ENCODE results near the gene KCNK1. TPM values are rescaled to one million over a fixed set of nuclear protein-coding genes. Genes with fewer than 3 reads are reported as not detected.
A peak's percentile ranks its signal among the peaks of the same experiment; 100 is the strongest.
"Not testable (repeated sequence)": the region's sequence is repeated elsewhere in the genome, so short reads cannot be mapped to it uniquely, and the experiment has no call there.

KCNK1 gene
- total RNA-seq, 1 donor from 2014 or later: under 0.01 TPM

DNA sequence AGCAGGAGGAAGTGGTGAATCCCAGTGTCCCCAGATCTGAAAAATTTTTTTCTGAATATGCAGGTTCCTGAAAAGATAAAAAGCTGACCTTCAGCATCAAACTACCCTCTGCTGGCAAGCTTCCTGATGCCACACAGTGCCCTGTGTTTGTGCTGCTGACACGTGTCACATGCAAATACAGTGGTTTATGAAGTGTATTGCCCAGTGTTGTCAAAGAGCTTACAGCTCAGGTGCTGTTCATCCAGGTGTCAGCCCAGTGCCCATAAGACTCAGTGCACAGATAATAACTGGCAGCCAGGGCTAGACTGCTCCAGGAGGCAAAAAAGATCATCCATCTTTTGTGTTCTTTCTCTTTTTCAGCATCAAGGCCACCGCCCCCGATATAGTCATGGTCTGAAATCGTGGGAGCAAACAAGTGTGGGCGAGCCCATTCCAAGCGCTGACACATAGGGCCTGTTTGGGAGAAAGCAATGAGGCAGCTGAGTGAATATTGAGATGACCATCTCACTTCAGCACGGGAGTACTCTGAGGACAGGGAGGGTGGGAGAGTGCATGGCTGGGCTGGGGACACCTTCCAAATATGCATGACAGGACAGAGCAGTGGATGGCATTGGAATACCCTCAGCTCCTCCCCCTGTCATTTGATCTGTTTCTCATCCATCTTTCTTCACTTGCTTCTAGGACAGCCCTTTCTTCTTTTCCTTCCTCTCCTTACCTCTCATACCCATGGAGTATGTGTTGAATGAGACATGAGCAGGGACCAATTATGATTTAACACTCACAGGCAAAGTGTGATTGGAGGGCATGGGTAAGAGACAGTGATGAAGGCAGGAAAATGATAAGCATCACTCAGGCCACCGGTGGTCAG, 6.4 kb upstream of the KCNK1 start:
- DNase-seq (ENCODE audit: low read depth in 2 of 2): no peak

DNA sequence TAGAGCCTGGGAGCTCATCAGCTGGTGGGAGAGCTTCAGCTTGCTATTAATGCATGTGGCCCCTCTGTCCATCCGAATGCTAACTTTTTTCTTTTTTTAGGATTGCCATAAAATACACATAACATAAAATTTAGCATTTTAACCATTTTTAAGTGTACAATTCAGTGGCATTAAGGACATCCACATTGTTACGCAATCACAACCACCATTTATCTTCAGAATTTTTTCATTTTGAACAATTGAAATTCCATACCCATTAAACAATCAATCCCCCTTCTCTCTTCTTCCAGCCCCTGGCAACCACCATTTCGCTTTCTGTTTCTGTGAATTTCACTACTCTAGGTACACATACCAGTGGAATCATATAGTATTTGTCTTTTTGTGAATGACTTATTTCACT, 4.9 kb upstream of the KCNK1 start:
- DNase-seq (ENCODE audit: low read depth in 2 of 2): no peak

DNA sequence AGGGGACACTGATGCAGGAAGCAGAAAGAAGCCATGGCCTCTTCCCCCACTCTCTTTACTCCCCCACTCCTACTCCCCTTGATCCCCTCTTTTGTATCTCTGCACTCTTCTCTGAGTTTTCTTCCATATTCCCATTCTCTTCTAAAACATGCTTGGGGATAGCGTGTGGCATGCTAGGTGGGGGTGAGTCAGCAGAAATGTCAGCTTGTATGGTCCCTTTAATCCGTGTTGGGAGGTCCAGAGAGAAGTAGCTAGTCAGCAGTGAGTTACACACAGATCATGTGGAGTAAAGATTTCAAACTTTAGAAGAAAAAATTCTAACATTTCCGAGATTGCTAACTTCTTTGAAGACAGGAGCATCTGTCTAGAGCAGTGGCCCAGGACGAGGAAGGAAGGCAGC, 4.0 kb upstream of the KCNK1 start:
- DNase-seq (ENCODE audit: low read depth in 2 of 2): no peak

DNA sequence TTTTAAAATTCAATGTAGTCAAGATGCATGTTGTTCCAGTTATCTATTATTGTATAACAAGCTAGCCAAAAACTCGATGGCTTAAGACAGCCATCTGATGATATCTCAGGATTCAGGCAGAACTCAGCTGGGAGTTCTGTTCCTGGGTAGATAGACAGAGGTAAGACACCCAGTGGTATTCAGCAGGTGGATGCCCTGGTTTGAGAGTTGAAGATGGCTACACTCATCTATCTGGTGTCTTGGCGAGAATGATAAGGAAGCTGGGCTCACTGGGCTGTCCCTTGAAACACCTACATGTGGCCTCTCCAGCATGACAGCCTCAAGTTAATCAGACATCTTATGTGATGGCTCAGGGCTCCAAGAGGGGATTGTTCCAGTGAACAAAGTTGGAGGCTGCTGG, 3.3 kb upstream of the KCNK1 start:
- DNase-seq (ENCODE audit: low read depth in 2 of 2): no peak

DNA sequence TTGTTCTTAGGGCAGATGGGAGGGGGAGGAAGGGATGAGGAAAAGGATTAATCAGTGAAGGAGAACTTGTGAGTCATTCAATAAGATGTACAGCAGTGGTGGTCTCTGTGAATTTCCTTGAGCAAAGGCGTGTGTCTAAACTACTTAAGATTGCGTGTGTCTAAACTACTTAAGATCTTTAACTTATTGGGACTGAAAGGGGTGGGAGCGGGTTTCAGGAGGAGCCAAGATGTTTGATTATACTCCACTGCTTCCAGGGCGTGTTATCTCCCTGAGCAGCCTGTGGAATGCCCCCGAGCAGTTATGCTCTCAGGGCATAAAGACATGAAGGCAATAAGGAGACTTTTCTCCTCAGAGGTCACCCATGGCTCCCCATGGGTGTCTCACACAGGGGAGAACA, 2.5 kb upstream of the KCNK1 start:
- not testable (repeated sequence) for DNase-seq (ENCODE audit: low read depth in 2 of 2)

DNA sequence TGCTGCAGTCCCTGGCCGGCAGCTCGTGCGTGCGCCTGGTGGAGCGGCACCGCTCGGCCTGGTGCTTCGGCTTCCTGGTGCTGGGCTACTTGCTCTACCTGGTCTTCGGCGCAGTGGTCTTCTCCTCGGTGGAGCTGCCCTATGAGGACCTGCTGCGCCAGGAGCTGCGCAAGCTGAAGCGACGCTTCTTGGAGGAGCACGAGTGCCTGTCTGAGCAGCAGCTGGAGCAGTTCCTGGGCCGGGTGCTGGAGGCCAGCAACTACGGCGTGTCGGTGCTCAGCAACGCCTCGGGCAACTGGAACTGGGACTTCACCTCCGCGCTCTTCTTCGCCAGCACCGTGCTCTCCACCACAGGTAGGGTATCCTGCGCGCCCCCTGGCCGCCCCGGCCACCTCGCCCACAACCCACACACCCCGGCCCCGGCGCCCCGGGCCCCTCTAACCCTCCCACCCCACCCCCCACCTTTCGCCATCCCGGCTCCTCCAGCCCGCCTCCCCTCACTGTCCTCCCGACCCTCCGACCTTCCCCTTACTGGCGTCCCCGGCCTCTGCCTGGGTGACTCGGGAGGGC, 352 bp downstream of the KCNK1 start:
- DNase-seq (ENCODE audit: low read depth in 2 of 2): peak; percentile 1 to 4

DNA sequence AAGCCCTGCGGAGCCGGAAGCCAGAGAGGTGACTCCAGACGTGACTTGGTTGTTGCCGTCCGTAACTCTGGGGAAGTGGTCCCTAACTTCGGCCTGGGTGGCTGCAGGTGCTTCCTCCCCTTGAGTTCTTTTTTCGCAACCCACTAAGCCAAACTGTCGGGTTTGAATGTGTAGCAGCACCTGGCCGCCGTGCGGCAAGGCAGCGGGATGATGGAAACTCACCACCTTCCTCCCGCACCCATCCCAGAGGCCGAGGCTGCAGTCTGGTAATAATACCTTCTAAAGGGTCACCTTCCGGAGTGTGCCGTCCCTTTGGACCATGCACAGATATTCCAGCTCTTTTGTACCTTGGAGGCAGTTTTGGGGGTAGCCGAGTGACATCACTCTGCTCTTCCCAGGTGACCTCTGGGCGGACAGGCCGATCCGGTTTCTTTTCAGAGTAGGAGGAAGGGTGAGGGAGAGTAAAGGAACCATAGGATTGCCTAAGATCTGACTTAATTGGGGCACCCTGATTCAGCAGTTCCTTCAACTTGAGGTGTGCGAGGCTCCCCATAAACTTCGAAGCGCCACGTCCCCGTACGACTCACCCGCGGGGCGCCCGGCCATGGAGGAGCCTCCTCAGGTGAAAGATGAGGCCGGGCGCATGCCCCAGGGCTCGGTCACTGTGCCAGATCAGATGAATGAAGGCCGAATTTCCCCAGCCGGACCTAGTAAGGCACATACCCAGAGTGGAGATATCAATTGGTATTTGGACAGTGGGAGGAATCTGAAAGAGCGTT, 1.0 kb downstream of the KCNK1 start:
- DNase-seq (ENCODE audit: low read depth in 2 of 2): no peak

DNA sequence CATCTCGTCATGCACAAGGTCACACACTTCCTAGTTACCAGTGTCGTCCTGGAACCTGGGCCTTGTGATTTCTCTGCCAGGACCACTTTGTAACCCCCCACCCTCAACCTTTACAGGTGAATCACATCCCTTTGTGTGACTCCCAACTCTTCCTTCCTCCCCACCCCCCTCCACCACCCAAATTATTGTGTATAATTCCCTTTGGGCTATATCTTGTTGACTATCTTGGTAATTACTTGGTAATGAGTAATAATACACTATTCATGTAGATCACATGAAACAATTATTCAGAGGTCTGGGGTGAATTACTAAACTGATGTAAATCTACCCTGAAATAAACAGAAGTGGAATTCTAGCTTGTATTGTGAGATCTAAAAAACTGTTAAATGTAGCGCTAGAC, 1.7 kb downstream of the KCNK1 start:
- DNase-seq (ENCODE audit: low read depth in 2 of 2): no peak

DNA sequence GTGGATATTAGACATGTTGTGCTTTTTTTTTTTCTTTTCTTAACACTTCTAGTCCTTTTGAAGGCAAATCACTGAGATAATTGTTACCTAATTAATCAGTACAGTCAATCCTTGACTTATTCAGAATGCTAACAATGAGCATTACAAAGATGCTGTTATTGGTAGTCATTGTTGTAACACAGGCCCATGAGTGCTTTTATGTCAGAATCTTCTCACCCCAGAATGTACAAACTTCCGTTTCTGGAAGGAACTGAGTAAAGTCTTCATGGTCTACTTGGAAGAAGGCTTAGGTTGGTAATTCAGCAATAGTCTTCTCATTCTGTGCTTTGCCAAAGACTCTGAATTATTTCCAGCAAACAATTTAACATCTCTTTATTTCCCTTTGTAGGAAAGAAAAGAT, 3.1 kb downstream of the KCNK1 start:
- DNase-seq (ENCODE audit: low read depth in 2 of 2): no peak

DNA sequence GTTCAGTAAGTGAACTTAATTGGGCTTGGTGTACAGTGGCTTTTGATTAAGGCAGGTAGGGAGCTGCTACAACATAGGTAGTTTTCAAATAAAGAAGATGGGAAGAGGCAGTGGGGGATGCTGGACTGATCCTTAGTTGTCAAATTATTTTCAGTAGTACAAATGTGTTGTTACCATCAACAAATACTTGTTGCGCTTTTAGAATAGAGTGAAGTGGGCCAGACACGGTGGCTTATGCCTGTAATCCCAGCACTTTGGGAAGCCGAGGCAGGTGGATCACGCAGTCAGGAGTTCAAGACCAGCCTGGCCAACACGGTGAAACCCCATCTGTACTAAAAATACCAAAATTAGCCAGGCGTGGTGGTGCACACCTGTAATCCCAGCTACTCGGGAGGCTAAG, 5.5 kb downstream of the KCNK1 start:
- not testable (repeated sequence) for DNase-seq (ENCODE audit: low read depth in 2 of 2)

DNA sequence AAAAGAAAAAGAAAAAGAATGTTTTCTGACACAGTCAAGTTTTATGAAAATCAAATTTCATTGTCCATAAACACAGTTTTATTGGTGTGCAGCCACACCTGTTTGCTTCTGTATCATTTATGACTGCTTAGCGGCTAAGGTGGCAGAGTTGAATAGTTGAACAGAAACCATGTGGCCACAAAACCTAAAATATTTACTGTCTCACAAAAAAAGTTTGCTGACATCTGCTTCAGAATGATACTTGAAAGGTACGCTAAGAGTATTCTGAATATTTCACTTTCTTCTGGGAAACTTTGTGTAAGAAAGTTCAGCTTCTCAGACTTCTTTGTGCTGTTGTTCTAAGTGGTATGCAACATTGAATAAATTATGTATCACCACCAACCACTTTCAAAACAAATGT, 6.2 kb downstream of the KCNK1 start:
- DNase-seq (ENCODE audit: low read depth in 2 of 2): no peak

DNA sequence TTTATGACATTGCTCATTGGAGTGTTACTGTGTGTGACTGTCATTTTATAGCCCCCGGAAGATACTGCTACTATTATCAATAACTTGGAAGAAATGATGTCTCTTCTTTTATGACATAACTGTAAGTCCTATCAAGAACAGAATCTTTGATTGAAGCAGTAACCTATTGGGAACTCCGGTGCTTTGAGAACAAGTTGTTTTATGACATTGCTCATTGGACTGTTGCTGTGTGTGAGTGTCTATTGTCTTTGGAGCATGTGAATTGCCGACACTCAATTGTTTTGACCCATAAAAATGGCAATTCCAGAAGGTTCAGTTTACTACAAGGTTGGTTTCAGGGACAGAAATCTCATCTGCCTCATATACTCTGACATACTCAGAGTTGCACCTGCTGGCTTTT, 8.0 kb downstream of the KCNK1 start:
- no peak for DNase-seq (ENCODE audit: low read depth in 2 of 2)

DNA sequence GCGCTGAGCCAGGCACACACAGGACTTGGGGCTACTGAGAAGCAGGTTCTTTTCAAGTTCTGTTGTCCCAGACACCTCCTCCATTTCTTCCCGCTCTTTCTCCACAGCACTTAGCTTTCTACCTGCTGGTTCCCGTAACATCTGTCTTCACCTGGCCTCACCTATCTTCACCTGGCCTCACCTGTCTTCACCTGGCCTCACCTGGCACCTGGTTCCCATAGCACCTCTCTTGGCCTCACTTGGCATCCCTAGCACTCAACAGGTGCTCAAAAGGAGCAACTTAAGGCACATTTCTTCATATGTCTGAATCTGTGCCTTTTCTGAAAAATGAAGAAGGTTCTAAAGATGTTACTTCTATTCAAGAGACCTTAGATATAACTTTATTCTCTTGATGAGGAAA, 10.4 kb downstream of the KCNK1 start:
- no peak for DNase-seq (ENCODE audit: low read depth in 2 of 2)

DNA sequence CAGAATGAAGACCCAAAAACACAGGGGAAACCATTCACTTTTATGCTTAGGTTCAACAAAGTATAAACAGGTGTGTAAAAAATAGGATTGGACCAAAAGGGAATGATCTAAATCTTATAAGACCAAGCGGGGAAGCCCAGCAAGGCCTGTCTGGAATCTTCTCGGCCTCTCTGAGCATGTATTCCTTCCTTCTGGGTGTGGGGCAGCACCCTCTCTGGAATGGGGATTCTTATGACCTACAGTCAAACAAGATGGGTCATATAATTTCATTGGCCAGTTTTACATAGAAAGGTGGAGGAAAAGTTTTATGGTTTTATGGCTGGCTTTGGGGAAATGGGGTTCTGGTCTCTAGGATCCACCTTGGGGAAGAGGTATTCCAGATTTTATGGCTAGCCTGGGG, 11.2 kb downstream of the KCNK1 start:
- DNase-seq (ENCODE audit: low read depth in 2 of 2): no peak

DNA sequence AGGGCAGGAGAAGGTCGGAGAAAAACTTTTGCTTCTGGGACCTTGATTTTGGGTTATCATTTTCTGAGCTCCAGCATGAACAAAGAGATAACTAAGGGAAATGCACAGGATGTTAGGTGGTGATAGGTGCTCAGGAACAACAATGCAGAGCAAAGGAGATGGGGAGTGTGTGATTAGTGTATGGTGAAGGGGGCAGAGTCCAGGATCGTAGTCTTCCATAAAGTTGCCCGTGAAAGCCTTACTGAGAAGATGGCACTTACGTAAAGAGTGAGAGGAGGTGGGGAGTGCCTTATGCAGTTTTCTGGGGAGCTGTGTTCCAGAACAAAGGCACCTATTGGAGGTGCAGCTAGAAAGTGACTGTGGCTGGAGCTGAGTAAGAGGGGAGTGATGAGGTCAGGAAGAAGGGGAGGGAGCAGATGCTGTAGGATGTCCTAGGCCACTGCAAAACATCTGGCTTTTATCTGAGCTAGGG, 11.6 kb downstream of the KCNK1 start:
- no peak for DNase-seq (ENCODE audit: low read depth in 2 of 2)

DNA sequence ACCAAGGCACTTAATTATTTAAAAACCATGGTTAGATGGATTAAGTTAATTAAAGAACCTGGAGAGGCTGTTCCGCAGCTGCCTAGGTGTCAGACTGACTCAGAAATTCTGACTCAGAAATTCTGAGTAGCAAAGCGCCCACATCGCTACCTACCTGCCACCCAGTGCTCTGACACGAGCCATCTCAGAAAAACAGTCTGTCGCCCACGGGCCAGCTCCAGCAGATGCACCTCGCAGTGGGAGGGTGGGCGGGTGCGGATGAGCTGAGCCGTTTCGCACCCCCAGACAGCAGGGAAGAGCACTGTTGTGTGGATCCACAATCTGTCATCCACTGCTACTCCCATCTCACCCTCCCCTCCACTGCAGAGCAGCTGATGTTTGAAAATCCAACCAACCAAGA, 13.5 kb downstream of the KCNK1 start:
- no peak for DNase-seq (ENCODE audit: low read depth in 2 of 2)

DNA sequence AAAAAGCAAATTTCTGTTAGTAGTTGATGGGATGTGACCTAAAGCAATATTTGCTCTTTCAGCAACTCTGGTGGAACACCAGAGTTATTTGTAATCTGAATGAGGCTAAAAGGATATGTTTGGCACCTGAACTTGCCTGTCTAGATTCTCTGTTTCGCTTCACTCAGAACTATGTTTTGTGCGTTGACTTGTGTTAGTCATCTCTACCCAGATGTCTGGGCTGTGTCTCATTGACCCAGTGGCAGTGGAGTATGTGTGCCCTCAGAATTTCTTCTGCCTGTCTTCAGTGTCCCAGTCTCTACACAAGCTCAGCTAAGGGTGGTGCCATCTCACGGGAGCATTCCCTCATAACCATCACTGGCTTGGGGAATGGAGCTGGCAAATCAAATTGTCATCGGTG, 13.9 kb downstream of the KCNK1 start:
- DNase-seq (ENCODE audit: low read depth in 2 of 2): no peak

DNA sequence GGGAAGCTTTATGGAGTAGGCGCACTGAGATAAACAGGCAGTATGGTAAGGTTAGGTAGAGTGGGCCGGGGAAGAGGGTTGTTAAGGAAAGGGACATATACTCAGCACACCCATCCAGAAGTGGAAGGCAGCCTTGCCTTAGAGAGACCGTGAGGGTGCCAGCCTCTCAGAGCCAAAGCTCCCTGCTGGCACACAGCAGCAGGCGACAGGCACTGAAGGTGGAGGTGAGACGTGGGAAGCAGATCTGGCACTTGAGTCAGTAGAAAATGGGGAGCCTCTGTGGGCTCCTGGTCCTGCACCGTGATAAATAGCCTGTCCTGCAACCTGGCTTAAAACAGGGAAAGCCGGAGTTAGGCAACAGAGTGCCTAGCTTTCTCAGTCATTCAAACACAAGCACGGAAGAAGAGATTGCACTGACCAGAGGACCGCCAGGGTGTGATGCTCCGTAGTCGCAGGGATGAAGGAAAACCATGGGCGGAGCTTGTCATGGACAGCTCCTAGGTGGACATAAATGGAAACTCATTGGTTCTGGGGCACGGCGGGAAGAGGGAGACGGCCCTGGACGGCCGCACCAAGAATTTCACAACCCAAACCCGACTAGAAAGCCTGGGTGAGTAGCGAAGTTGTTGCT, 15.5 kb downstream of the KCNK1 start:
- no peak for DNase-seq (ENCODE audit: low read depth in 2 of 2)

DNA sequence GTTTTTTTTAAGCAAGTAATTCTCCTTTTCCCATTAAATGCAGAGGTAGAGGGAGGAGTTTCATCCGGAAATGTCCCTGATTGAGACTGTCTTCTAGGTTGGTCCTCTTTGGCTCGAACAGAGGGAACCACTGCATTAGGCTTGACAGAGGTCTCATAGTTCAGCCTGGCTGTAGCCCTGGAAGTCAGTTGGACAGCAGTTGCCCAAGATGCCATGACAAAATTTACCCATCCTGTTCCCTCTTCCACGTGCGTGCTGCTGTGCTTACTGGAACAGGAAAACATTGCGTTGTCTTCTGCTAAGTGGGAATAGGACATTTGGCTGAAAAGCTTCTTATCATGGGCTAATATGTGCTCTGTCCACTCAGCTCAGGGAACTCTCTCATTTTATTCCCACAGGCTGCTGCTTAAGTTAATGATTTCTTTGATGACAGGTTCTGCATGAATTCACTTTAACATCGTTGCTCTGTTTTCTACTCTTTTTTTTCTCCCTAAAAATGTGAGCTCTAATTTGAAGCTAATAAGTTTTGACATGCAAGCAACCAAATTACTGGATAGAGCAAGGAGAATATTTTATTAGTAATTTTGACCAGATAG, 18.0 kb downstream of the KCNK1 start:
- no peak for DNase-seq (ENCODE audit: low read depth in 2 of 2)

DNA sequence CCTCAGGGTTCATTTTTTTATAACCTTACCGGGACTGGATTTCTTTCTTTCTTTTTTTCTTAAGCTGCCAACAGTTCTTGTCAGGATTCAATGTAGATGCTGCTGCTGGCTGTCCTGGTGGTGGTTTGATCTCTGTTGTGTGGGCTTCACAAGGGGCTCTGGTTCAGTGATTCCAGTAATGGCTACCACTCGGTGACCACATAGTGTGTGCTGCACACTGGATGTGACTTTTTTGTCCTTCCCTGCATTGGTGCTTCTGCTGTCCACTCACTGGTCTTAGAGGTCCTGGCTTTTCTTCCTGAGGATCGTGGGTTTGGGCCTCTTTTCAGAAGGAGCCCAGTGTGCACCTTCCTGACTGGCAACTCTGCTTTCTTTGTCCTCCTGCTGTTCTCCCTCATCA, 18.5 kb downstream of the KCNK1 start:
- DNase-seq (ENCODE audit: low read depth in 2 of 2): no peak

DNA sequence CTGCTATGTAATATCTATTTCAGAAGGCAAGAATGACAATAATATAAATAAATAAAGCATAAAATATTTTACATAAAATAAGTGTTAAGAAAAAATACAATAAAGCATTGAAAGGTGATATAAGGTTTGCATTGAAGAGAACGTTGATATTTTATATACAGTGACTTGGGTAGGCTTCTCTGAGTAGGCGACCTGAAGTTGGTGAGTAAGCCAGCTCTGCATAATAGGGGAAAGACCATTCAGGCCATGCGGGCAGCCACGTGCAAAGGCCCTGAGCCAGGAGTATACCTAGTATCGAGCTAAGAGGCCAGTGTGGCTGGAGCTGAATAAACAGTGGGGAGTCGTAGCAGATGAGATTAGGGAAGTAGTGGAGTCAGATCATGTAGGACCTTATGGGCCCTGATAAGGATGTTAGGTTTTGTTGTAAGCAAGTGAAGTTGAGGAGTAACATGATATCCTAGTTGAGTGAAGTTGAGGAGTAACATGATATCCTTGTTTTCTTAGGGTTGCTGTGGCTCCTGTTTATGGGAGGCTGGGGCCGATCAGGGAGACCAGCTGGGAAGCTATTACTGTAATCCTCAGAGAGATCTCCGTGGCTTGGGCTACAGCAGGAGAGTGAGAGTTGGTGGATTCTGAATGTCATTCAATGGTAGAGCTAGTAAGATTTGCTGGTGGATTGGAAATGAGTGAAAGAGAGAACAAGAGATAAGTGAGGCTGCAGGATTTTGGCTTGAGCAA, 22.0 kb downstream of the KCNK1 start:
- DNase-seq (ENCODE audit: low read depth in 2 of 2): no peak

Measured in lung microvascular endothelial cell (primary cell).